NCI-H446 (cell line): ENCODE results near the gene SRRM3.
A peak's percentile ranks its signal among the peaks of the same experiment; 100 is the strongest.
"Not testable (repeated sequence)": the region's sequence is repeated elsewhere in the genome, so short reads cannot be mapped to it uniquely, and the experiment has no call there.

Experiments
- DNase-seq, 2 experiments: peaks; one replicate each; lab custom pipeline; 2025; lab: John Stamatoyannopoulos, UW

Gene SRRM3

DNA sequence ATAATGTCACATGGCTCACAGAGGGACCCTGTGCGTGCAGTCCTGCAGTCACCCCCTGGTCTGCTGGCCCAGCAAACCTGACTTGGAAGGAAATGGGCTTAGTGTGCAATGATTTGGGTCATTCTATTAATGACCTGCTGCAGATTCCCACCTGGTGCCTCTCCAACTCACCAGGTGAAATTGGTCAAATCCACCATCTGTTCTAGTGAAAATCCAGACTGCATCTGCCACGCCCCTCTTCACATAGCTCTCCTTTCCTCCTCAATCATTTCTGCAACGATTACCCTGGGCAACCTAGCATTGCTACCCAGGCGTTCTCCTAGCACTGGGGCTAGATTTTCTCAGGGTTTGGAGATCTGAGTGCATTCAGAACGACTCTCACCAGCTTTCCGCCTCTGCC lies 29.4 kb downstream of the SRRM3 start:
- DNase-seq: no peak

GRCh38 chr7:76231583-76231982 lies 29.9 kb downstream of the SRRM3 start:
- no peak for DNase-seq

GRCh38 chr7:76232698-76233097 lies 31.0 kb downstream of the SRRM3 start:
- DNase-seq: no peak

GRCh38 chr7:76233538-76234281 lies 32.0 kb downstream of the SRRM3 start:
- no peak for DNase-seq

DNA sequence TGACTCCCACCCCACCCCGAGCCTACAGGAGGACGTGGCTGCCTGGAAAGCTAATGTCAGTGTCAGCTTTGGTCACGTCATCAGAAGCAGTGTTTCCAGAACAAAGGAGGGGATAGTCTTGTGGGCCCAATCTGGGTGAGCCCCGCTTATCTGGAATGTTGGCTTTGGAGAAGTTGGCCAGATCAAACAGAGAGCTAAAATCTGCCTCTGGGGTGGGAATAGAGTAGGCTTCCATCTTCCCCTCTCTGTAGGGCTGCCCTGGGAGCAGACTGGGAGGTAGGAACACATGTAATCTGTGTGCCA lies 32.5 kb downstream of the SRRM3 start:
- no peak for DNase-seq

DNA sequence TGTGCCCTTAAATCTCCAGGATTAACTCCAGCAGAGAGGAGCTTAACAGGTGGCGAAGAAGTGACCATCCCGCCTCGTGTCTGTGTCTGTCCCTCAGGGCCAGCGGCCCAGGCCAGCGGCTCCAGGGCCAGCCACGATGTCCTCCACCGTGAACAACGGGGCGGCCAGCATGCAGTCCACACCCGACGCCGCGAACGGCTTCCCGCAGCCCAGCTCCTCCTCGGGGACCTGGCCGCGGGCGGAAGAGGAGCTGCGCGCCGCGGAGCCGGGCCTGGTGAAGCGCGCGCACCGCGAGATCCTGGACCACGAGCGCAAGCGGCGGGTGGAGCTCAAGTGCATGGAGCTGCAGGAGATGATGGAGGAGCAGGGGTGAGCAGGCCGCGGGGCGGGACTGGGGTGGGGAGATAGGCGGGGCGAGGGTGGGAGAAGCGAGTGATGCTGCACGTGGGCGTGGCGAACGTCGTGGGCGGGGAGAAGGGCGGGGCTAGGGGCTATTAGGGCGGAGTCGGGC lies 33.3 kb downstream of the SRRM3 start:
- no peak for DNase-seq

DNA sequence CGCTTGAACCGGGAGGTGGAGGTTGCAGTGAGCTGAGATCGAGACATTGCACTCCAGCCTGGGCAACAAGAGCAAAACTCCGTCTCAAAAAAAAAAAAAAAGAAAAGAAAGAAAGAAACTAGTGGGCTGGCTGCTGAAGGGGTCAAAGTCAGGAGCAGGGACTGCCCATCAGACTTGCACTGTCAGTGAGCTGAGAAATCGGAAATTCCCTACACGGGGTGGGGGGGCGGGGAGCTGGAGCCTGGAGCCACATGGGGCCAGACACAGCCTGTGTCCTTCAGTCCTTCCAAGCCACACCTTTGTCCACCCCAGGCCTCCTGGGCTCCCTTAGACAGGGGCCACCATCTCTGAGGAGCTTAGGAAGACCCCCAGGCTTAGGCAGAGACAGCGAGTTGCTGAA lies 34.5 kb downstream of the SRRM3 start:
- DNase-seq: no peak

GRCh38 chr7:76238326-76238725 lies 36.6 kb downstream of the SRRM3 start:
- no peak for DNase-seq

- DNase-seq: no peak
These were observed 39.4 kb downstream of the SRRM3 start for GRCh38 chr7:76241141-76241540.

DNA sequence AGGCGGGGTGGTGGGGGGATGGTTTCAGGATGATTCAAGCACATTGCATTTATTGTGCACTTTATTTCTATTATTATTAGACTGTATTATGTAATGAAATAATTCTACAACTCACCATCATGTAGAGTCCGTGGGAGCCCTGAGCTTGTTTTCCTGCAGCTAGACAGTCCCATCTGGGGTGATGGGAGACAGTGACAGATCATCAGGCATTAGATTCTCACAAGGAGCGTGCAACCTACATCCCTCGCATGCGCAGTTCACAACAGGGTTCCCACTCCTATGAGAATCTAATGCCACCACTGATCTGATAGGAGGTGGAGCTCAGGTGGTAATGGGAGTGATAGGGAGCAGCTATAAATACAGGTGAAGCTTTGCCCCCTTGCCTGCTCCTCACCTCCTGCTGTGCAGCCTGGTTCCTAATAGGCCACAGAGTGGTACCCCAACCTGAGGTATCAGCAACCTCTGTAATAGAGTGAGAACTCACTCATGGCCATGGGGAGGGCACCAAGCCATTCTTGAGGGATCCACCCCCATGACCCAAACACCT lies 40.9 kb downstream of the SRRM3 start:
- not testable (repeated sequence) for DNase-seq

DNA sequence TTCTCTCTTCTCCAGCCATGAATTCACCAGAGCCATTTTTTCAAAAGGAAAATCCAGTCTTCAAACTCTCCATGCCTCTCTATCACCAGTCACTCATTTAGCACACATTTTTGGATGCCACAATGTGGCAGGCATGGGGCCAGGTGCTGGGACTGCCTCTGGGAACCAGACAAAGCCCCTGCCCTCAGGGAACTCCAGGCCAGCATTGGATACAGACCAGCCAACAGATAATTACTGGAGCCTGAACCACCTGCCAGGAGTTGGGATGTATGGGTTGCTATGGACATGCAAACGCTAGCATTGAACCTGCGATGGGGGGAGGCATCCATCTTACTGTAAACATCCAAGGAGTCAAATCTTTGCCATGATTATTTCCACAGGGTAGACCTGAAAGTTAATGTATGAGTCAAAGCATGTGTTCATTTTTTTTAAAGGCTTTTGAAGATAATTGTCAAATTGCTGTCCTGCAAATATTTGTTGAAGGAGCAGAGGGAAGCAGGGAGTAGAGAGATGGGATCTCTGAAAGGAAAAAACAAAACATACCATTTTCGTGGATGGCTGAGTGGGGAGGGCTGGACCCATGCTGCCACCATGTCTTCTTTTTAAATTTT lies 43.2 kb downstream of the SRRM3 start:
- no peak for DNase-seq

GRCh38 chr7:76246804-76247389 lies 45.2 kb downstream of the SRRM3 start:
- DNase-seq: no peak

DNA sequence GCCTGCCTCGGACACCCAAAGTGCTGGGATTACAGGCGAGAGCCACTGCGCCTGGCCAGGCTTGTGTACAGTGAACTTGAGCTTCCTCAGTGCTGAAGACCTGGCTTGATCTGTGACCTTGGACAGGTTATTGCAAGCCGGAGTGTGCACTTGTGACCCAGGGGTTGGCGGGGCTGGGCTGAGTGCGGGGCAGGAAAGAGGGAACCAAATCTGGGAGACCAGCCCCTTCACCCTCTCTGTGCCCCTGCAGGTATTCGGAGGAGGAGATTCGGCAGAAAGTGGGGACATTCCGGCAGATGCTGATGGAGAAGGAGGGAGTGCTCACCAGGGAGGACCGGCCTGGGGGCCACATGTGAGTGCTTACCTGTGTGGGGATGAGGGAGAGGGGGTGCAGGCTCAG lies 46.2 kb downstream of the SRRM3 start:
- DNase-seq: no peak

- no peak for DNase-seq
These were observed 50.3 kb downstream of the SRRM3 start for GRCh38 chr7:76252021-76252420.

- no peak for DNase-seq
These were observed 53.1 kb downstream of the SRRM3 start for GRCh38 chr7:76254781-76255180.

GRCh38 chr7:76257973-76258372 lies 56.3 kb downstream of the SRRM3 start:
- no peak for DNase-seq

DNA sequence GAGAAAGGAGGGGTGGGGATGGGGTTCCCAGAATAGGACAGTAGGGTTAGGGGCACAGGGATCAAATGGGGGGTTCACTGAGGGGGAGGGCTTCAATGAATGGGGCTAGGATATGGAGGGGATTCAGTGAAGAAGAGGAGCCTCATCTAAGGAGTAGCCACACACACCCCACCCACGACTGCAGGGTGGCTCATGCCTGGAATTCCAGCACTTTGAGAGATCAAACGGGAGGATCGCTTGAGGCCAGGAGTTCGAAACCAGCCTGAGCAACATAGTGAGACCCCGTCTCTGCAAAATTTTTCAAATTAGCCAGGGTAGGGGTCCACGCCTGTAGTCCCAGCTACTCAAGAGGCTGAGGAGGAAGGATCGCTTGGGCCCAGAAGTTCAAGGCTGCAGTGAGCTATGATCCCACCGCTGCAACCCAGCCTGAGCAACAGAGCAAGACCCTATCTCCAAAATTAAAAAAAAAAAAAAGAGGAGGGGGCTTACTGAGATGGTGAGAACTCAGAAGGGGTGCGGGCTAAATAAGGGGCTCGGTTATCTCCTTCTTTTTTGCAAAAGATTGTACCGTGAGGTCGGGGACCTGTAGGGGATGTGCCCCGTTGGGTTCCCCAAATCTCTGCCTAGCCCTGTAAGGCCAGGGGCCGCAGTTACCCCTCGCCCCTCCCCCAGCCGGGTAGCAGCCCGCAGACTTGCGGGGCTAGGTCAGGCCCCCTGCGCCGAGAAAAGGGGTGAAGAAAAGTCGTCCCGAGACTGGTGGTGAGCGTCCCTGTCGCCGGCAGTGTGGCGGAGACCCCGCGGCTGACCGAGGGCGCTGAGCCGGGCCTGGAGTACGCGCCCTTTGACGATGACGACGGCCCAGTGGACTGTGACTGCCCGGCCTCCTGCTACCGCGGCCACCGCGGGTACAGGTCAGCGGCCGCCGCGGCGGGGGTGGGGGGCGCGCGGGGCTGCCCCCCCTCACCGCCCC lies 57.7 kb downstream of the SRRM3 start:
- DNase-seq: no peak

DNA sequence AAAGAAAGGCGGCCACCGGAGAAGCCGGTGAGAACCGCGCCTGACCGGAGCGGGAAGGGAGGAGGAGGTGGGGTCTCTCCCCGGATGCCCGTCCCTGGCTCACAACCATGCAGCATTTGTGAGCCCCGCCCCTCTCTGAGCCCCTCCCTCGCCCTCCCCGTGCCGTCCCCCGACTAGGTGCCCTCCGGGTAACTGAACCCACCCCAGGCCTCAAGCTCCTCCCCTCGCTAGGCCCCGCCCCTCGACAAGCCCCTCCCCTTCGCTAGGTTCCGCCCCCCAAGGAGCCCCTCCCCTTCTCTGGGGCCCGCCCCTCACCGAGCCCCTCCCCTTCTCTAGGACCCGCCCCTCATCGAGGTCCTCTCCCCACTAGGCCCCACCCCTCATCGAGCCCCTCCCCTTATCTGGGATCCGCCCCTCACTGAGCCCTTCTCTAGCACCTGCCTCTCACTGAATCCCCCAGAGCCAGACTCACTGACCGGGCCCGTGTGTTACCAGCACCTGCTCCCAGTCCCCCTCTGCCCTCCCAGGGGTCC lies 58.5 kb downstream of the SRRM3 start:
- DNase-seq: no peak

DNA sequence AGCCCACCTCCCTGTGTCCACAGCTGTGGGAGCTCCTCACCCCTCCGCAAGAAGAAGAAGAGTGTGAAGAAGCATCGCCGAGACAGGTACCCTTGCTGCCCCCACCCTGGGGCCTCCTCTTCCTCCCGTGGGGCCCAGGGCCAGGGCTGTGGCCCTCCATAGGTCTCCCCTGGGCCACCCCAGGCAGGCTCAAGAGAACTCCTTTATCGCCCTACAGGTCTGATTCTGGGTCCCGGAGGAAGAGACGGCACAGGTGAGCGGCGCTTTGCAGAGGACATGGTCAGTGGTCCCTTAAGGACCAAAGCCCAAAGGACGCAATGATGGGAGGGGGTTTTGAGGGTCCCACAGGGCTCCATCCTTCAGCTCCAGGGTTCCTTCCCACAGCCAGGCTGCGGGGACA lies 59.6 kb downstream of the SRRM3 start:
- DNase-seq: no peak

GRCh38 chr7:76261931-76262330 lies 60.2 kb downstream of the SRRM3 start:
- no peak for DNase-seq

GRCh38 chr7:76262683-76263402 lies 61.1 kb downstream of the SRRM3 start:
- DNase-seq: peak; percentile 18 to 33
